Measurements from ENCODE around the gene USP47.

DNA sequence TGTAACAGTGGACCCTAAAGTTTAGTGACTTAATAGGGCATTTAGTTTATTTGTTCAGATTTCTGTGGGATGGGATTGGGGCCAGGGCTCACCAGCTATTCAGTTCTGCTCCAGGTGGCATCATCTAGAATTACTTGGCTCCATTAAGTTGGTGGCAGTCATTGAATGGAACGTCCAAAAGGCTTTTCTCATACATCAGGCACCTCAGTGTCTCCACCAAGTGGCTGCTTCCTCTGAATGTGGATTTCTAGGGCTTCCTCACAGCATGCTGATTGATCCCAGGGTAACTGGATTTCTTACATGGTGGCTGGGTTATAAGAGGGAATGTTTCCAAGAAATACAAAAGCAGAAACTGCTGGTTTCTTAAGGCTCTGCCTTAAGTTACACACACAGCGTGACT lies 34.7 kb downstream of the USP47 start:
- TF ChIP-seq SUZ12 (IDR thresholded peaks at IDR 0.05; ENCODE audit: low read length) (no peak), CHD2 (IDR thresholded peaks at IDR 0.05; ENCODE audit: low read length) (no peak), RFX5 (IDR thresholded peaks at IDR 0.05; ENCODE audit: borderline replicate concordance, low read depth, low read length) (no peak), SIX5 (IDR thresholded peaks at IDR 0.05; ENCODE audit: low read depth, low read length) (no peak), POLR2AphosphoS5 (IDR thresholded peaks at IDR 0.05; ENCODE audit: low read depth, low read length) (no peak)
- TF ChIP-seq, protein P1, sequence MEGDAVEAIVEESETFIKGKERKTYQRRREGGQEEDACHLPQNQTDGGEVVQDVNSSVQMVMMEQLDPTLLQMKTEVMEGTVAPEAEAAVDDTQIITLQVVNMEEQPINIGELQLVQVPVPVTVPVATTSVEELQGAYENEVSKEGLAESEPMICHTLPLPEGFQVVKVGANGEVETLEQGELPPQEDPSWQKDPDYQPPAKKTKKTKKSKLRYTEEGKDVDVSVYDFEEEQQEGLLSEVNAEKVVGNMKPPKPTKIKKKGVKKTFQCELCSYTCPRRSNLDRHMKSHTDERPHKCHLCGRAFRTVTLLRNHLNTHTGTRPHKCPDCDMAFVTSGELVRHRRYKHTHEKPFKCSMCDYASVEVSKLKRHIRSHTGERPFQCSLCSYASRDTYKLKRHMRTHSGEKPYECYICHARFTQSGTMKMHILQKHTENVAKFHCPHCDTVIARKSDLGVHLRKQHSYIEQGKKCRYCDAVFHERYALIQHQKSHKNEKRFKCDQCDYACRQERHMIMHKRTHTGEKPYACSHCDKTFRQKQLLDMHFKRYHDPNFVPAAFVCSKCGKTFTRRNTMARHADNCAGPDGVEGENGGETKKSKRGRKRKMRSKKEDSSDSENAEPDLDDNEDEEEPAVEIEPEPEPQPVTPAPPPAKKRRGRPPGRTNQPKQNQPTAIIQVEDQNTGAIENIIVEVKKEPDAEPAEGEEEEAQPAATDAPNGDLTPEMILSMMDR (IDR thresholded peaks at IDR 0.05; ENCODE audit: control extremely low read depth in 1 of 3, insufficient read depth in 1 of 3, low read depth in 1 of 3, low read length in 3 of 3), result peak; percentile 7 to 66 (median 50)
